ENCODE results near the gene MAPK4.
A peak's percentile ranks its signal among the peaks of the same experiment; 100 is the strongest.

The MAPK4 gene

DNA sequence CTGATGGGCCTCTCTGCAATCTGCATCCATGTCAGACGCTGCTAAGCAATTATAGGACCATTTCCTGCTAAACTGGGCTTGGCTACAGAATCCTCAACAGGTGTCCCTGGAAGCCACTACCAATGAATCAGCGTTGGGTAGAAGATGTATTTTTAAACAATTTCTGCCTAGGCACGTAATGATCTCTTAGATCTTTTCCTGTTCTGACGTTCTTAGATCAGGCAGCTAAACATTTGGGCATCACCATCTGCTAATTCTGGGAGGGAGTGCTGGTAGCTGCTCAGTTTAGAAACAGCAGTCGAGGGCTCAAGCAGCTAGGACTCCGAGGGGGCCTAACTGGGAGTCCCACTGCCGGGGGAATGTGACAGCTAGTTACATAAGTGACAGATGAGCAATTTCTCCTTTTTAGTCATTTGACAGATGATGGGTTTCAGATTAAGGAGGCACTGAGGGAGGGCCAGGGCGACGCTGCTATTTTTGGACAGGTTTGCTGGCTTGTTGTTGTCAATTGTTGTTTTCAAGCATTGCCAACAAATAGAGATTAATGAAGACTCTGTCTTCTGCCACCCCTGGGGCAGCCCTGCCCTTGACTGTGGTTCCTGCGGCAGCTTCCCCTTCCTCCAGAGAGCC is 167.2 kb downstream of the MAPK4 start:
- no peak for DNase-seq

DNA sequence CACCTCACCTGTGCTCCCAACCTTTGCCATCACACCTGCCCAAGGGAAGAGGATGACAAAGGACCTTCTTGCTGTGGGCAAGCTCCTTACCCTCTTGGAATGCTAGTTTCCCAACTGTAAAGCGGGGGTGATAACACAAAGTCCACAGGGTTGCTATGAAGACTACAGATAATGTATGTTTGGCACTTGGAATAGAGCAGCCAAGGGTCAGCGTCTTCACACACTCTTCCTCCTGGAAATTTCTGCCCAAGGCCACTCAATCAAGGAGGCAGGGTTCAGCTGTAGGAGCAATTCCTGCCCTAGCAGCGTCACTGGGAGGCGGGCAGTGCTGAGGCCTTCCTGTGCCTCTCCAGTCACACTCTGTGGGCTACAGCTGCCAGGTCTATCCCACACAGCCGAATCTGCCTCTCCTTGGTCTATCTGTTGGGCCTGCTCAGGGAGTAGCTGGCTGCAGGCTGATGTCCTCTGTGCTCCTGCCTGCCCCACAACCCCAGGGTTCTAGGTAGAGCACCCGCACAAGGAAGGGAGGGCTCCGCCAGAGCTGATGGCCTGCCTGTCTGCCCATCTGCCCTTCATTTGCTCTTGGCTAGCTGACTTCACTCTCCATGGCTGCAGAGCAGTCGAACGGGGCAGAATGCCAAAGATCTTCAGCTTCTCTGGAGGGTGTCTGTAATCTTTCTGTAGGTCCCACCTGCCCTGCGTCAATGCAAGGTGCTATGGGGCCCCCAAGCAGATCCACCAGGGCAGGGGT is 168.0 kb downstream of the MAPK4 start:
- no peak for DNase-seq

DNA sequence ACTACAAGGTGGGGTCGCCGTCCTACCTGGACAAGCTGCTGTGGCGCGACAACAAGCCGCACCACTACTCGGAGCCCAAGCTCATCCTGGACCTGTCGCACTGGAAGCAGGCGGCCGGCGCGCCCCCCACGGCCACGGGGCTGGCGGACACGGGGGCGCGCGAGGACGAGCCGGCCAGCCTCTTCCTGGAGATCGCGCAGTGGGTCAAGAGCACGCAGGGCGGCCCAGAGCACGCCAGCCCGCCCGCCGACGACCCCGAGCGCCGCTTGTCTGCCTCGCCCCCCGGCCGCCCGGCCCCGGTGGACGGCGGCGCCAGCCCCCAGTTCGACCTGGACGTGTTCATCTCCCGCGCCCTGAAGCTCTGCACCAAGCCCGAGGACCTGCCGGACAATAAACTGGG is 169.5 kb downstream of the MAPK4 start:
- no peak for DNase-seq

DNA sequence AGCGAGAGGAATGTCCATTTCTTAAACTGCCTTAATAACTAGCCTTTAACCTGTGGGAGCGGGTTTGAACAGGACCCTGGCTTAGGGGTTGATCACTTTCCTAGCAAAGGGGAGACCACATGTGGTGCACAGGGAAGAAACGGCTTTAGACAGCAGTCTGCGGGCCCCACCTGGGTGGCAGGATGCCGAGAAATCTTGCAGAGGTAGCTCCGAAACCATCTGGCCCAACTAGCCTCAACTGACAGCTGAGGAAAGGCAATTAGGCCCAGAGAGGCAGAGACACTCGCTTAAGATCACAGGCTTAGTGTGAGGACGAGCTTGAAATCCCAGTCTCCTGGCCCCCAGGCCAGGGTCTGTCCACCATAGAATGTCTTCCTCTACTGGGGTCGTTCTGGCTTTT is 170.1 kb downstream of the MAPK4 start:
- DNase-seq: no peak

DNA sequence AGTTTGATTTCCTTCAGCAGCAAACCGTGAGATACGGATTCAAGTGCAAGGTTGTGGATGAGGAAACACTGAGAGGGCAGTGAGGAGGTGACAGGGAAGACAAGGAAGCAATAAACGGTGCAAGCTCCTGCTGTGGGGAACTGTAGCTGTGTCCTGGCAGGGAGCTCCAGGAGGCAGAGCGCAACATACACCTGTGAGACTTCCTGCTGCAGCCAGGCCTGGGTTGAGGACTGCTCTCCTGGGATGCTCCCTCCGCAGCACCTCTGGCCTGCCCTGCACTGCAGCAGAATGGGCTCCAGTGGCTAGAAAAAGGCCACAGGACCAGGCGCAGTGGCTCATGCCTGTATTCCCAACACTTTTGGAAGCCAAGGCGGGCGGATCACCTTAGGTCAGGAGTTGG is 174.5 kb downstream of the MAPK4 start:
- no peak for DNase-seq

DNA sequence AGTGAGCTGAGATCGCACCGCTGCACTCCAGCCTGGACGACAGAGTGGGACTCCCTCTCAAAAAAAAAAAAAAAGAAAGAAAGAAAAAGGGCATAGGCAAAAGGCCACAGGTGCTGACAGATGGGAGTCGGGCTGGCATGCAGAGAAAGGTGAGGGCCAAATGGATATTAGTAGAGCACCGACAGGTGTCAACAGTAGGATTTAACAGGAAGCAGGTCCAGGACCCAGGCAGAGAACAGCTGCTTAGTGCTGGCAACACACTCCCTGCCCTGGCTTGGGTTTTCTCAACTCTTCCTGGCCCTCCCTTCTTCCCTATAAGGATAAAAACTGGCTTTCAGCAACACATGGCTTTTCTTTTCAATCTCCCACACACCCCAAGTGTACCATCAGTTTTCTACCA is 175.0 kb downstream of the MAPK4 start:
- DNase-seq: no peak

DNA sequence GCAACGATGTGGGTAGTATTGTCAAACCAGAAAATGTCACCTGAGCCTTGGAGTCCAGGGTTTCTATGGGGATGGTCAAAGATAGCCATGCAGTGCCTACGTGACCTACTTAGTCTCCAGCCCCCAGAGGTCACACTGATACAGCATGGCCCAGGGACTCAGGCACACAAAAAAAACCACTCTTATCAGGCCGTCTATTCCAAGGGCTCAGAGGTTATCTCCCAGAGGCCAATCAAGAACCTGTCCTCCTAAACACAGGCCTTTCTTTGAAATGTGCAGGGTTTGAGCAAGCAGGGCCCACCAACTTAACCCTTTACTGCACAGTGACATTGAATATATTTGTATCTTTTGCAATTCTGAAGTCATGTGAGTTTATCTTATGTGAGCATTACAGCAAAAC is 177.2 kb downstream of the MAPK4 start:
- no peak for DNase-seq

DNA sequence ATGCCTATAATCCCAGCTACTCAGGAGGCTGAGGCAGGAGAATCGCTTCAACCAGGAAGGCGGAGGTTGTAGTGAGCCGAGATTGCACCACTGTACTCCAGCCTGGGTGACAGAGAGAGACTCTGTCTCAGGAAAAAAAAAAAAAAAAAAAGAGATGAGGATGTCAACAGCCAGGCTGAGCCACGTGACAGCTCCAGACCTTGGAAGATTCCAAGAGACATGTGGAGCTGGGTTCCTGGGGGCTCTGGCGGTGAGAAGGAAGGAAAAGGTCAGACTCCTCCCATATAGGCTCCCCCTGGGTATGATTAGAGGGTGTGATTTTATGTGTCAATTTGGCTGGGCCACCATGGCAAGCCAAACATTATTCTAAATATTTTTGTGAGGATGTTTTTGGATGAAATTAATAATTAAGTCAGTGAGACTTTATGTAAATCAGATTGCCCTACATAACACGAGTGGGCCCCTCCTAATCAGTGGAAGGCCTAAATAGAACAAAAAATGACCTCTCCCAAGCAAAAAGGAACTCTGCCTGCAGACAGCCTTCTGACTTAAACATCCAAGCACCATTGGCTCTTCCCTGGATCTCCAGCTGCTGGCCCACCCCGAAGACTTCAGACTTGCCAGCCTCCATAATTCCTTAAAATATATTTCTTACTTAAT is 178.3 kb downstream of the MAPK4 start:
- DNase-seq: no peak

DNA sequence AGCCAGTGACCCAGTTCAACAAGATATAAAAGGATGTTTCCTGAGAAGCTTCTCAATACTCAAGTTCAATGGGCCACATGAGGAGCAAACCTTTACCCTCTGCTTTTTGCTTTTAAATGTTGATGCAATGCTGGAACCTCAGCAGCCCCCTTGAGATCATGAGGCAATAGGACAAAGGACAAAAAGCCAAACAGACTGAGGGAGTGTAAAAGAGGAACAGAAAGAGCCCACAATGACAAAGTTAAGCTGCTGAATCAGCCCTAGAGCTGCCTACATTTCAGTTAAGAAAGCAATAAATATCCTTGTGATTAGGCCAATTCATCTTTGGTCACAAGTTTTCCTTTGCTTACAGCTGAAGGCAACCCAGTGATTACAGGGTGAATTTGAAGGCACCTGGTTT is 183.1 kb downstream of the MAPK4 start:
- DNase-seq: no peak

DNA sequence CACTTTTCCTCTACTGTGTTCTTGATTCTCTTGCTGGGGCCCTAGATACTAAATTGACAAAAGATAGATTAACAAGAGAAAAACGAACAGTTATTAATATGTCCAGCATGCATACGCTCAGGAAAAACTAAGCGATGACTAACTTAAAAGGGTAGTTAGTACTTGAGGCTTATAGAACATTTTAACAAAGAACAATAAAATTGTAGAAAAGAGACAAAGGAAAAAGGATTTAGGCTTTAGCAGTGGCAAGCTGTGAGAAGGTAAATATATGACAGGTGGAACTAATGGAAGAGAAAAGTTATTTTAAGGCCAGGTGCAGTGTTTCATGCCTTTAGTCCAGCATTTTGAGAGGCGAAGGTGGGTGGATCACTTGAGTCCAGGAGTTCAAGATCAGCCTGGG is 184.4 kb downstream of the MAPK4 start:
- no peak for DNase-seq

DNA sequence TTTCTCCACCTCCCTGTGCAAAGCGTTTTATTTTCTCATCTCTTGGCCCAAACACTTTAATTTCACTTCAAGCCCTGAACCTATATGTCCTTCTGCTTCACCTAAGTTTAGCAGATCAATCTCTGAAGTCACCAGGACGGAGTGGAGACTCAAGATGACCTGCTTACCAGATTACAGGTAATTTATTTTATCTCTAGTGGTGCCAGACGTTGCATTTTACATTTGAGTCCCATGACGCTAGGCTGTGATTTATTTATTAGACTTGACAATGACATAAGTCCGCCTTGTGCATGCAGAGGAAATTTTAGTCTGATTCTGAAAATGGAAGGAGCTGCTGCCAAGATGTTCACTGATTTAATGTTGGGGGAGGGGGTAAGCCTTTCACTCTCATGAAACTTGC is 186.1 kb downstream of the MAPK4 start:
- no peak for DNase-seq

DNA sequence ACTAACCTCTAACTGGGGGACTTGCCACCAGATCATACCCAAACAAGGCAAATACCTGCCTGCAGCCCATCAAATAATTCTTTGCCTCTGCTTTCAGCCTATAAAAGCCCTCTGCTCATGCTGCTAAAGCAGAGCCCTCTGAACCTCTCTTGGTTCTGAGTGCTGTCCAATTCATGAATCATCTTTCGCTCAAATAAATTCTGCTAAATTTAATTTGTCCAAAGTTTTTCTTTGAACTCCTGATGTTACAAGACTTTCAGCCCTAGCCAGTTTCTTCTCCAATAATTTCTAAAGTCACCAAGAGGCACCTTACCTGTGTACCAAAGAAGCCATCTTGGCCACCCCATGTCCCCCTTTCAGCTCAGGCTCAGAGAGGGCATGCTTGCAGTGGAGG is 188.0 kb downstream of the MAPK4 start:
- no peak for DNase-seq

DNA sequence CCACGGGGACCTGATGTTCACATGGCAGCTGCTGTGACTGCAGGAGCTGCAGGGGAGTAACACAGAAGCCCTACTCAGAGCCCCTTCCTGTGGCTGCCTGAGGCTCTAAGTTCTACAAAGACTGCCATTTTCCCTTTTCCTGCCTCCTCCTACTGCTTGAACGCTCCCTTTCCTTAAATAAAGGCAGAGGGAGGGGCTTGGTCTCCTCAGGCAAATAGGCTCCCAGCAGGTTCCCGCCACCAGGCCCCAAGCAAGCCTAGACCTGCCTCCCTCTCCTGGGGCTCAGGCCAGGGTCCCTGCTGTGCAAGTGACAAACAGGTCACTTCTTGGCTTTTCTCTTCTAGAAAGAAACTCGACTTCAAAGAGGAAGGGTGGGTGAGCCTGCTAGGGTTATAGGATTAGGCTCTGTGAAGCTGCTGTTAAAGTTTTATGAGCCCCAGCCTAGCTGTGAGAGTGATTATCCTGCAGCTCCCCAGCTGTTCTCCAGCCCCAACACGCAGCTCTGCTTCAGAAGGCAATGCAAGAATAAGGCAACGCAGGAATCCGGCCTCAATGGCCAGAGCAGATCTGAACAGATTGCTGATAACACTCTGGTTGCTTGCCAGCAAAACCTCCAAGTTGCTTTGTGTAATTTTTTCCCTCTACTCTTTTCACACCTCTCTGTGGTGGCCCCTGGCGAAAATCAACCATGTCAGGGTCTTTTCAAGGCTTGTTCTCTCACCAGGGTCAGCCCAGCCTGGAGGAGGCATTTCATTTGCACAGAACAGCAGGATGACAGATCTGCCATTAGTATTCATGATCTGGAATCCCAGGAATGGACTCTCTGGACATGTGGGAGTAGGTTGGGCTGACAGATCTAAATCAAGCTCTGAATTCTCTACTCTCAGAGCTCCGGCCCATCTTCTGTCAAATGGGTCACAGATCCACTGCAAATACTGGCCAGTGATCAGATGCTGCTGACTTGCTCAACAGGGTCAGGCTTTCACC is 188.6 kb downstream of the MAPK4 start:
- no peak for DNase-seq

DNA sequence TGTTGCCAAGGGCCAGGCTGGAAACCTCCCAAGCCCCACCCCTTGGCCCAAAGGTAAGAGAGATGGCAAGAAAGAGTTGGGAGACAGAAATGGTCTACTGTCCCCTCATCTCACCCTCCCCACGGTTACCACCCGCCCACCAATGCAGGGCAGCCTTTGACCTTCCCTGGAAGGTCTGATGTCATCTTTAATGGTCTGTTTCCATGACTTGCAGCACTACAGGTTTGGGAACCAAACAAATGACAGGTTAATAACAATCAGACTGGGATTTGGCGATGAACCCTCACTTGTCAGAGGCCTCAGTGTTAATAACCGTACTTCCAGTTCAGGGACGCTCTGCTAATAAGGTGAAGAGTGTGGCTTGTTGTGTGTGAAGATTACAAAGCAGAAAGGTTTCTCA is 189.5 kb downstream of the MAPK4 start:
- DNase-seq: no peak

DNA sequence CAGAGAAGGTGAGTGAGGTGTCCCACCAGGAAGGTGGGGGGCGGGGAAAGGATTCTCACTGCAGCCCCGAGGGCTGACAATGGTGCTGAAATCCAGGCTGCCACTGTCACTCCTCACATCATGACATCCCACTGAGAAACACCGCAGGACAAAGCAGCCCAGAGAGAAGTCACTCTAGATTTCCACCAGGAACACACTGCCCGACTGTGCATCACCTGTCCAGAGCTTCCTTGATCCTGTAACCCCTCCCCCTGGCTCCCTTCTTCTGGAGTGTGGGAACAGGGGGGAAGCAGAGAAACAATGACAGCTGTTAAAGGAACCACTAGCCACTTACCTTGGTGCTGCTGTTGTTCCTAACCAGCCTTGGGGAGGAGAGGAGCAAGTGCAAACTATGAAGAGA is 190.1 kb downstream of the MAPK4 start:
- peak; percentile 11 for DNase-seq

DNA sequence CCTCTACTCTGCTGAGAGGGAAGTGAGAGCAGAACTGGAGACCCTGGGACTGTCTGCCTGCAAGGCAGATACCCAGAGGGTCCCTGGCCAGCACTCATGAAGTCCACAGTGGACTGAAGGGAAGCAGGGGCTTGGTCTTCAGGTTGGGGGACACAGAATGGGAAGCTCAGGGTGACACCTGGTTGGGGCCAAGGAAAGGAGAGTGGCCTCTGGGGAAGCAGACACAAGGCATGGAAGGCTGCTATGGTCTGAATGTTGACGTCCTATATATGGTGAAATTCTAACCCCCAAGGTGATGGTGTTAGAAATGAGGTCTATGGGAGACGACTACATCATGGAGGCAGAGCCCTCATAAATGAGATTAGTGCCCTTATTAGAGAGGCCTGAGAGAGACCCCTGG is 190.7 kb downstream of the MAPK4 start:
- no peak for DNase-seq

DNA sequence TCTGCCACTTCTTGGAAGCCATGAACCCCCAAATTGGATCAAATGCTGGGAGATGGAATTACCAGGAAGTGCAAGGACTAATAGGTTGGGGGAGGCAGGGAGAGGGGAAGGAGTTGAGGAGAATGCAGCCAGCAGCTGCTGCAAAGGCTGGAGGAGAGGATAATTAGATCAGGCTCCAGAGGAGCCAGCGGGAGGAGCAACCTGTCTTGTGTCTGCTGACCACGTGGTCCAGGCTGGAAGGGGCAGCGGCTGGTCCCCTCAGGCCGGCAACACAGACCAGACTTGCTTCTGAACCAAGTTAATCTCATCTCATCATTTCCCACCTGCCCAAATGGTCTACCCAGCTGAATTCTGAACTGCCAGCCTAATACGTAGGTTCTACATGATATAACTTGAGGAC is 191.6 kb downstream of the MAPK4 start:
- DNase-seq: peak; percentile 19

DNA sequence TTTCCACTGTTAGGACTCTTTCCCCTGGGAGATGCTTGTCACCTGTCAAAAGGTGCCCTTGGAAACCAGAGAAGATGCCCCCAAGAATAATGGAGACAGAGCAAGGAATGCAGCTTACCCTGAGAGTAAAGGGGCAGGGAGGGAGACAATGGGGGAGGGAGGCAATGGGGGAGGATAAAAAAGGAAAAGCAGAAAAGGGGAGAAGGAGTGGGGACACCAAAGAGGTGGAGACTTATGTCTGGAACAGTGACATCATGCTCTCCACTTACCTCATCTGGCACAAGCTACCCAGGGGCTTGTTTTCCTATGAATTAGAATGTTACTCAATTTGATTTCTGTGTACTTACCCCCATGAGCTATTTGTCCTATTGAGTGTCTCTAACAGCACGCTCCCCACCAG is 192.1 kb downstream of the MAPK4 start:
- DNase-seq: no peak

DNA sequence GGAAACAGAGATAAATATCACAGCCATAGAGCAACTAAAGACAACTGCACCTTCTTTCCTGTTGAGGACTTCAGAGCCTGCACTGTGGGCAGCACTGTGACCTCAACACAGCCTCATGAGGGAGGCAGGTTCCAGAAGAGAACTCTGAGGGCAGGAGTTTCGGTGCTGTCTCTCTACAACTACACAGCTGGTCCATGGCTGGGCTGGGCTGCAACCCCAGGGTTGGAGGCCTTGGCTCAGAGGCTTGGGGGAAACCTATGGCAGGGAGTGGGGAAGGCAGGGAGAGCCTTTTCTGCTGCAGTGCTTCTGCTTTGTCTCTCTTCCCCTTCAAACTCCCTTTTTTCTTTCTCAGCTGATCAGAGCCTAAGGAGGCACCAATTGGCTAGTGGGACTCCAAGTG is 193.4 kb downstream of the MAPK4 start:
- DNase-seq: no peak

DNA sequence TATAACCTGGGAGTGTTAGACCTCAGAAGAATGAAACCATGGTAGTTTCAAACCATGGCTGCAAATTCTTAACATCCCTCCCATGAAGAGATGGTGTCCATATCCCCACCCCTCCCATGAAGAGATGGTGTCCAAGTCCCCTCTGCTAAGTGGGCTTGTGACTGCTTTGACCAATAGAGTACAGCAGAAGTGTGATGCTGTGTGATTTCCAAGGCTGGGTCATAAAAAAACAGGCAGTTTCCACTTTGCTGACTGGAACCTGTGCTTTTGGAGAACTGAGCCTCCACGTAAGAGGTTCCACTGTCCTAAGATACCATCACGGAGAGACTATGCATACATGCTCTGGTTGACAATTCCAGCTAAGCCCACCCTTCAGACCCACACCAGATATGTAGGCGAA is 194.4 kb downstream of the MAPK4 start:
- DNase-seq: no peak

DNA sequence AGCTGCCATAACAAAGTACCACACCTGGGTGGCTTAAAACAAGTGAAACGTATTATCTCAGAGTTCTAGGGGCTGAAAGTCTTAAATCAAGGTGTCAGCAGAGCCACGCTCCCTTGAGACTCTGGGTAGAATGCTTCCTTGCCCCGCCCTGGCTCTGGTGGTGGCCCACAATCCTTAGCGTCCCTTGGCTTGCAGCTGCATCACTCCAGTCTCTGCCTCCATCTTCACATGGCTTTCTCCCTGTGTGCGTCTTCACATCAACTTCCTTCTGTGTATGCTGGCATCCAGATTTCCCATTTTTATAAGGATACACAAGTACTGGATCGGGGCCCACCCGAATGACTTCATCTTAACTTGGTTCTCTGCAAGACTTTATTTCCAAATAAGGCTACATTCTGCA is 197.5 kb downstream of the MAPK4 start:
- DNase-seq: no peak

DNA sequence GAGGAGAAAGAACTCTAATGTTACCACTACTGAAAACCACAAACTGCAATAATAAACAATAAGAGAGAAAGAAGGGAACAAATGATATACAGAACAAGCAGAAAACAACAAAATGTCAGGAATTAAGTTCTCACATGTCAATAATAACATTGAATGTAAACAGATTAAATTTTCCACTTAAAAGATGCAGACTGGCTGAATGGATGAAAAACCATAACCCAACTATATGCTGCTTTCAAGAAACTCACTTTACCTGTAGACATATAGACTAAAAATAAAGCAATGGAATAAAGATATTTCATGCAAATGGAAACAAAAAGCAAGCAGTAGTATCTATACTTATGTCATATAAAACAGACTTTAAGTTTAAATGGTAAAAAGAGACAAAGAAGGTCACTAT is 209.6 kb downstream of the MAPK4 start:
- DNase-seq: no peak

DNA sequence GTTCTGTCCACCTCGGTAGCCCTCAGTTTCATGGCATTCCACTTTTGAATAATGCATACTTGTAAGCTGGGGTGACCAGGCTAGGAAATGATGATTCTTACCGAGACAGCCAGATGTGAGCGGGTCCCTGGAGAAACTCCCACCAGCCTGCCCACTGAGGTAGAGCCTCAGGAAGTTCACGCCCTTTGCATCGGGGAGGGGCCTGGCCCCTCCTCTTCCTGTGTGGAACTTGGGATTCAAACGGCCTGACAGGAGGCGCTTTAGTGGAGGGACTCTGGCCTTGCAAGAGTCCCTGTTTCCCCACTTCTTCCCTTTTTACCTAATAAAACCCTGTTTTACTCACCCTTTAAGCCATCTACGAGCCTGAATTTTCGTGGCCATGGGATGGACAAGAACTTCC is 215.3 kb downstream of the MAPK4 start:
- DNase-seq: no peak
